ENCODE measurements around the gene CYP24A1. TPM values are rescaled to one million over a fixed set of nuclear protein-coding genes. Genes with fewer than 3 reads are reported as not detected.

CYP24A1 gene
- total RNA-seq = not detected in 2 replicates

GRCh38 chr20:54173653-54174456, at the start of gene CYP24A1:
Gene CYP24A1 (minus strand): TSS chr20:54173986. CDS start chr20:54173579, 407 bp downstream.

GRCh38 chr20:54207743-54208547, 34.2 kb upstream of the CYP24A1 start, which contains the start of gene PFDN4:
Gene PFDN4 (plus strand): TSS chr20:54208087. CDS start chr20:54208101, 14 bp downstream.

Other genes starting within 250 kb of the CYP24A1 start
- gene BCAS1, start 103.4 kb downstream of the CYP24A1 start, total RNA-seq = not detected in 2 replicates
- gene PFDN4, start 34.1 kb upstream of the CYP24A1 start, total RNA-seq = 58.7 and 60.8 TPM in 2 replicates